HG02981 (cell line): ENCODE data around the gene LGALS8.
"Not testable (repeated sequence)": the region's sequence is repeated elsewhere in the genome, so short reads cannot be mapped to it uniquely, and the experiment has no call there.

ENCODE experiments used
- ATAC-seq: cut with Tn5 transposase; IDR thresholded peaks from one replicate; pipeline ENCODE4 v1.9.1; 2021; ENCODE audit warnings: mild to moderate bottlenecking, moderate library complexity; ENCODE audit not compliant: unreplicated experiment

The LGALS8 gene

DNA sequence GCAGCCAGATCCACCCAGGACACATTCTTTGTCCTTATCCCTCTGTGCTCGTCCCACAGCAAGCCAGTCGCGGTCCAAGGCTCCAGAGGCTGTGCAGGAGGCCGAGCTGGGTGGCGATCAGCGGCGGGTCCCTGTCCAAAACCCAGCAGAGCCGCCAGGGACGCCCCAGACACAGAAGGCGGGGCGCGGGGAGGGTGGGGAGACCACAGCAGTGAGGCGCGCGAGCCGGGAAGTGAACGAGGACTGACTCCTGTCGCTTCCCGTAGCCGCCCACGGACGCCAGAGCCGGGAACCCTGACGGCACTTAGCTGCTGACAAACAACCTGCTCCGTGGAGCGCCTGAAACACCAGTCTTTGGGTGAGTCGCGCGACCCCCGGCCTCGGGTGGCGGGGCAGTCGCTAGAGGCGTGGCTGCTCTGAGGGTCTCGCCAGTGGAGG lies at the start of gene LGALS8:
Gene LGALS8, plus strand, starts transcription at position 279 of the 438 bp plus-strand sequence. CDS start 2,089 bp downstream, outside the sequence.
- peak; percentile 59 for ATAC-seq

- ATAC-seq: no peak
Measured at GRCh38 chr1:236476019-236476418, 47.8 kb upstream of the LGALS8 start.

GRCh38 chr1:236480758-236481436 lies 42.9 kb upstream of the LGALS8 start:
- no peak for ATAC-seq

DNA sequence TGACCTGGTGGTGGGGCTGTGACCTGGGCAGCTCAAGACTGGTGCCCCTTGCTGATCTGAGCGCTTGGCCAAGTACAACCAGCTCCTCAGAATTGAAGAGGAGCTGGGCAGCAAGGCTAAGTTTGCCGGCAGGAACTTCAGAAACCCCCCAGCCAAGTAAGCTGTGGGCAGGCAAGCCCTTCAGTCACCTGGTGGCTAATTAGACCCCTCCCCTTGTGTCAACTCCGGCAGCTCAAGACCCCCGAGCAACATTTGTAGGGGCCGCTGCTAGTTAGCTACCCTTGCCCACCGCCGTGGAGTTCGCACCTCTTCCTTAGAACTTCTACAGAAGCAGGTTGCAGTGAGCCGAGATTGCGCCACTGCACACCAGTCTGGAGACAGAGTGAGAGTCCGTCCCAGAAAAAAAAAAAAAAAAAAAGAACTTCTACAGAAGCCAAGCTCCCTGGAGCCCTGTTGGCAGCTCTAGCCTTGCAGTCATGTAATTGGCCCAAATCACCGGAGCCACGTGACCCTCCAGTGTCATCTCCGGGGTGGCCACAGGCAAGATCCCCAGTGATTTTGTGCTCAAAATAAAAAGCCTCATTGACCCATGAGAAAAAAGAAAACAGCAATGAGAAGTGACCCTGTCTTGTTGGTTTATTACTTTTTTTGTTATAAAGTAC lies 39.3 kb upstream of the LGALS8 start:
- no peak for ATAC-seq

DNA sequence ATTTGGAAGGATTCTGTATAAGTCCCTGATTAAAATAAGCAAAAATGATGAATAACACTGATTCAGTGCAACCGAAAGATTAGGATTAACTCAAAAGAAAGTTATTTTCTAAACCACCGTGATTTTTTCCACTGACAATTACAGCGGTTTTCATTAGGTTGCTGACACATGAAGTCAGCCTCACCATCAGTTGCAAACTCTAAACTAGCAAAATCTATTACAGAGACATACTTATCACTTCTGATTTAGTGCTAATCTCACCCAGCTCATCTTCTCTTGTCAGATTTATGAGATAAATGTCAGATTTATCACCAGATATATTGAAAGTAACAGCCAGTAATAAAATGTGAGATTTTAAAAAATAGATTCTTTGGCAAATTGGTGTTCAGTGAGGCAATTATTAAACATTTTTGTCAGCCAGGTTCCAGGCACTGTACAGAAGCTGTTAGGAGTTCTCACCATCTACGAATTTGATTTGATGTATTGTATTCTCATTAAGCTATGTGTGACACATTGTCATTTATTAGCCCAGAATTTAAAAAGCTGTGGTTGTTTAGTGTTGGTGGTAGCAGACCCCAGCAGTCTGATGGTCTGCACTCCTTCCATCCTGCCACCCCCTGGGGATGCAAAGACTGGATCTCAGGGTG lies 37.3 kb upstream of the LGALS8 start:
- no peak for ATAC-seq

GRCh38 chr1:236489161-236489560 lies 34.6 kb upstream of the LGALS8 start:
- ATAC-seq: not testable (repeated sequence)

- no peak for ATAC-seq
Measured at GRCh38 chr1:236489710-236490377, 33.9 kb upstream of the LGALS8 start.

DNA sequence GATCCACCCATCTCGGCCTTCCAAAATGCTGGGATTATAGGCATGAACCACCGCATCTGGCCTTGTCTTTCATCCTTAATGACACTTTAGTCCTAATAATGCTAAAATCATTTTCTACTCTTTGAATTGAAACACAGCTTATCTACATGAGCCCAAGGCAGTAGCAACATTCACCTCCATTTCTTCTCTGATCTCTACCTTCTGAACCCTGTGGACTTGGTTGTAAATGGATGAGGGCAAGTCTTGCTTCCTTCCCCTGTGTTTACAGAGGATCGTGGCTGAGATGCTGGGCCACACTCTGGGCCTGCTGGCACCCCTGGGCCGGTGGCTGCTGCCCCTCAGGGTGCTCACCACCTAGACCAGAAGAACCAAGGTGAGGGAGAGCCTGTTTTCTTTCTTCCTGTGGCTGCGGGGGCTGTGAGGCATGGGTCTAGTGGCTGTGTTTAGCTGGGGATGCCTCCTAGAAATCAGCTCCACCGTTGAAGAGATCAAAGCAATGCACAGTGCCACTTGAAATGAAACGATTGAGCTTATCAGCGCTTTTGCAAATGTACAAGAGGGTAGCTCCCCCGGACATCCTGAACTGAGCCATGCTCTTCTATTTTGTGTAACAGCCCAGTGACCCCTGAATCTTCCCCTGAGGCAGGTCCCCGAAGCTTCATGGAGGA lies 32.2 kb upstream of the LGALS8 start:
- ATAC-seq: no peak

DNA sequence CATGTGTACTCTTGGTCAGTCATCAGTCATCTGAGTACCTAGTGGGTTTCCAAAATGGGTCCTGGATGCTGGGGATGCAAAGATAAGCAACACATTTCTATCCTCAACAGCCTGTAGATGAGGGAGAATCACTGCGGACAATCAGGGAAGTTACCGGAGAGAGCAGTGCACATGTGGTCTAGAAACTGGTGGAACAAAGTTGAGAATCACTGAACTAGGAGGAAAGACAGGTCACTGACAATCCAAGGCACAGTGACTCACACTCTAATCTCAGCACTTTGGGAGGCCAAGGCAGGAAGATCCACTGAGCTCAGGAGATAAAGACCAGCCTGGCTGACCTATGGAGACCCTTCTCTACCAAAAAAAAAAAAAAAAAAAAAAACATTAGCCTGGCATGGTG lies 31.4 kb upstream of the LGALS8 start:
- ATAC-seq: no peak

GRCh38 chr1:236494082-236494481 lies 29.7 kb upstream of the LGALS8 start:
- no peak for ATAC-seq

DNA sequence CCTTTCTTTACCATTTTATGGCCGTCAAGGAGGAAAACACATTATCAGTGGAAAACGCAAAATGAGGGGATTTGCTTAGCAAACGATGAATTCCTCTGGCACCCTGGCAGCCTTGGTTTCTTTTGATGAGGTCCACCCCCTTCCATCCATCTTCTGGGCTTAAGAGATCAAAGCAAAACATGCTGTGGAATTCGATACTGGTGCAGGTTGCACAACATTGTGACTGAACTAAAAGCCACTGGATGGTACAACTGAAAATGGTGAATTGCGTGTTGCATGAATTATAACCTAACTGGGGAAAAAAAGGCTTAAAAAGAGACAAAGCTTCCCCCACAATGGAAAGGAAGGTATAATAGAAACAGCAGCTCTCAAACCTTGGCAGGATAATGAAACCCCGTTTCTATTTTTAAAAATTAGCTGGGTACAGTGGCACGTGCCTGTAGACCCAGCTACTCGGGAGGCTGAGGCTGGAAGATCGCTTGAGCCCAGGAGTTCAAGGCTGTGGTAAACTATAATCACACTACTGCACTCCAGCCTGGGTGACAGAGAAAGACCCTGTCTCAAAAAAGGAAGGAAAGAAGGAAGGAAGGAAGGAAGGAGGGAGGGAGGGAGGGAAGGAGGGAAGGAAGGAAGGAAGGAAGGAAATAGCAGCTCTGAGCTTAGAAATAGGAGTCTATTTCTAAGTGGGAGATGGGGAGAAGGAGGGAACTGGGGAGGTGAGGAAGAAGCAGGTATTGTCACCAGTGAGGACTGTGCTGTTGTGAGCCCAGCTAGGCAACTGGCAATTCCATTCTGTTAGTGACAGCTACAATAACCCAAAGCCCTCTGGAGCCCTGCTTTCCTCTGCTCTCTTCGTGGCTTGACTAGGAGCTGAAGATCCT lies 29.0 kb upstream of the LGALS8 start:
- ATAC-seq: no peak

- ATAC-seq: no peak
Measured at GRCh38 chr1:236495467-236496112, 28.2 kb upstream of the LGALS8 start.

GRCh38 chr1:236497908-236498307 lies 25.9 kb upstream of the LGALS8 start:
- ATAC-seq: no peak

DNA sequence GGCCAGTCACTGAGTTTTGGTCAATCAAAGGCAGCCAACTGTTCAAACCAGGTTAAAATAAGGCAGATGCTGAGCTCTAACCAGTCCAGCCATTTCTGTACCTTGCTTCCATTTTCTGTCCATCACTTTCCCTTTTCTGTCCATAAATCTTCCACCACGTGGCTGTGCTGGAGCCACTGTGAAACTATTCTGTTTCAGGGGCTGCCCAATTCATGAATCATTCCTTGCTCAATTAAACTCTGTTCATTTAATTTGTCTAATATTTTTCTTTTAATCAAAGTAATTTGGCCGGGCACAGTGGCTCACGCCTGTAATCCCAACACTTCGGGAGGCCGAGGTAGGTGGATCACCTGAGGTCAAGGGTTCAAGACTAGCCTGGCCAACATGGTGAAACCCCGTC lies 22.7 kb upstream of the LGALS8 start:
- ATAC-seq: no peak

GRCh38 chr1:236502579-236502971 lies 21.2 kb upstream of the LGALS8 start:
- ATAC-seq: no peak

GRCh38 chr1:236502972-236503639 lies 20.7 kb upstream of the LGALS8 start:
- no peak for ATAC-seq

DNA sequence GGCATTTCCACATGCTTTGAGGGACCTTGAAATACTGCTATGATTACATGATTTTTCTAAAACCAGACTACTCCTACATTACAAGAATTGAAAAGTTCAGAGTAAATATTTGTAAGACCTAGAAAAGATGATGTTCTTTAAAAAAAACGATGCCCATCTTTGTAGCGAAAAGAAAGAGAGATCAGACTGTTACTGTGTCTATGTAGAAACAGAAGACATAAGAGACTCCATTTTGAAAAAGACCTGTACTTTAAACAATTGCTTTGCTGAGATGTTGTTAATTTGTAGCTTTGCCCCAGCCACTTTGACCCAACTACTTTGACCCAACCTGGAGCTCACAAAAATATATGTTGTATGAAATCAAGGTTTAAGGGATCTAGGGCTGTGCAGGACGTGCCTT lies 19.4 kb upstream of the LGALS8 start:
- not testable (repeated sequence) for ATAC-seq

- ATAC-seq: no peak
Measured at GRCh38 chr1:236507022-236507700, 16.6 kb upstream of the LGALS8 start.
